DLD1 (cell line): Measurements from ENCODE around the gene GAN.

ENCODE experiments used
- in situ Hi-C: cut with HindIII; loops from 2 replicates; pipeline ENCODE4 v1.10.0; 2017; ENCODE audit warnings: low sequenced_read_pairs

The GAN gene

GRCh38 chr16:81314603-81315270 is at the start of gene GAN:
GAN (plus strand) TSS chr16:81314962; CDS start chr16:81315114, 152 bp downstream.
- in situ Hi-C loops: no loop called here

- in situ Hi-C loops: no loop called here
These were observed 49.7 kb upstream of the GAN start for GRCh38 chr16:81265052-81265451.

GRCh38 chr16:81265658-81266451 is 48.9 kb upstream of the GAN start:
- in situ Hi-C loops: no loop called here

GRCh38 chr16:81266680-81267095 is 48.1 kb upstream of the GAN start:
- in situ Hi-C loops: no loop called here

- in situ Hi-C loops: no loop called here
These were observed 46.3 kb upstream of the GAN start for GRCh38 chr16:81268509-81268908.

GRCh38 chr16:81273223-81273950 is 41.4 kb upstream of the GAN start:
- in situ Hi-C loops: no loop called here

- in situ Hi-C loops: no loop called here
These were observed 39.7 kb upstream of the GAN start for GRCh38 chr16:81275064-81275532.

GRCh38 chr16:81275795-81276194 is 39.0 kb upstream of the GAN start:
- in situ Hi-C loops: no loop called here

GRCh38 chr16:81276323-81276722 is 38.4 kb upstream of the GAN start:
- in situ Hi-C loops: no loop called here

GRCh38 chr16:81277541-81278080 is 37.2 kb upstream of the GAN start:
- in situ Hi-C loops: no loop called here

GRCh38 chr16:81278526-81278925 is 36.2 kb upstream of the GAN start:
- in situ Hi-C loops: no loop called here

GRCh38 chr16:81279392-81279791 is 35.4 kb upstream of the GAN start:
- in situ Hi-C loops: no loop called here

- in situ Hi-C loops: no loop called here
These were observed 34.4 kb upstream of the GAN start for GRCh38 chr16:81280393-81280792.

GRCh38 chr16:81283044-81283443 is 31.7 kb upstream of the GAN start:
- in situ Hi-C loops: no loop called here

GRCh38 chr16:81284995-81285600 is 29.7 kb upstream of the GAN start:
- in situ Hi-C loops: no loop called here

- in situ Hi-C loops: no loop called here
These were observed 28.6 kb upstream of the GAN start for GRCh38 chr16:81286190-81286589.

- in situ Hi-C loops: no loop called here
These were observed 23.6 kb upstream of the GAN start for GRCh38 chr16:81291117-81291516.

- in situ Hi-C loops: no loop called here
These were observed 21.8 kb upstream of the GAN start for GRCh38 chr16:81292936-81293335.

GRCh38 chr16:81293909-81294802 is 20.6 kb upstream of the GAN start:
- in situ Hi-C loops: no loop called here

- in situ Hi-C loops: no loop called here
These were observed 18.1 kb upstream of the GAN start for GRCh38 chr16:81296631-81297030.
